ENCODE measurements around the gene CNNM3. TPM values are rescaled to one million over a fixed set of nuclear protein-coding genes. Genes with fewer than 3 reads are reported as not detected.

CNNM3 gene
- total RNA-seq, 4 donors from 2014 or later = 29.8 to 108 (median 44.8) TPM

GRCh38 chr2:96882906-96883305 lies 66.8 kb downstream of the CNNM3 start:
- Histone ChIP-seq H3K9me3 (no peaks in the 10 kb centered on the region), H3K27me3 (no peaks in the 10 kb centered on the region), H3K27ac (peak overlapping the region in 1 of 4 donors; percentile 46), H3K4me1 (peaks cover 0 to 13% (median 2%) of the 10 kb centered on the region in 4 donors), H3K36me3 (no peaks in the 10 kb centered on the region), H3K4me3 (no peak overlapping the region)
- TF ChIP-seq POLR2A (IDR thresholded peaks at IDR 0.05) (no peak), CTCF (IDR thresholded peaks at IDR 0.05) (no peak)
- DNase-seq = no peak

- no peak for DNase-seq
- Histone ChIP-seq H3K27ac (no peak overlapping the region), H3K4me1 (peaks cover 0 to 17% (median 5%) of the 10 kb centered on the region in 4 donors), H3K4me3 (no peak overlapping the region), H3K36me3 (no peaks in the 10 kb centered on the region), H3K9me3 (no peaks in the 10 kb centered on the region), H3K27me3 (no peaks in the 10 kb centered on the region)
- TF ChIP-seq CTCF (IDR thresholded peaks at IDR 0.05) = no peak
- no peak for TF ChIP-seq POLR2A (IDR thresholded peaks at IDR 0.05)
Observed at GRCh38 chr2:96883306-96883705, 67.2 kb downstream of the CNNM3 start.

Small RNA genes lying within 50 kb of the gene (small RNA-seq; reads per million reads assigned to genes)
- gene MIR3127 = 1.7 to 3.6 reads per million in 2 donors

Other genes starting within 250 kb of the CNNM3 start
- gene KANSL3, start 178.0 kb upstream of the CNNM3 start, total RNA-seq = 10 to 100 TPM; 31.5 to 69.2 (median 59.6) TPM
- gene FER1L5, start 173.5 kb upstream of the CNNM3 start, total RNA-seq = not detected
- gene LMAN2L, start 76.2 kb upstream of the CNNM3 start, total RNA-seq = 10 to 100 TPM in 2 of 4 donors, 1 to 10 TPM in 2; 9.4 to 12.5 (median 10.8) TPM
- 10 to 100 TPM; 19.0 to 53.9 (median 41.7) TPM for gene CNNM4, start 55.4 kb upstream of the CNNM3 start, total RNA-seq
- 10 to 100 TPM in 2 of 4 donors, 1 to 10 TPM in 2; 7.4 to 14.0 (median 8.9) TPM for gene ANKRD23, start 27.8 kb downstream of the CNNM3 start, total RNA-seq
- gene ANKRD39, start 41.7 kb downstream of the CNNM3 start, total RNA-seq = 10 to 100 TPM in 3 of 4 donors, 1 to 10 TPM in 1; 5.8 to 17.3 (median 15.4) TPM
- 10 to 100 TPM in 3 of 4 donors, 1 to 10 TPM in 1; 4.2 to 19.0 (median 13.9) TPM for gene SEMA4C, start 53.8 kb downstream of the CNNM3 start, total RNA-seq
- gene FAM178B, start 170.3 kb downstream of the CNNM3 start, total RNA-seq = not detected